Fibroblast of lung (primary cell): Measurements from ENCODE around the gene CCDC197.

Experiments
- CTCF ChIP-seq, 2 donors: IDR thresholded peaks in 1 of 2; conservative IDR thresholded peaks in 1 of 2; 1 replicate in 1 of 2; 2 replicates in 1 of 2; pipeline ENCODE4 v1.5.1; 2011 to 2012; ENCODE audit warnings: low read length in 2 of 2, control low read depth in 1 of 2, inconsistent platforms in 1 of 2, low read depth in 1 of 2, mild to moderate bottlenecking in 1 of 2
- EZH2 ChIP-seq: IDR thresholded peaks from 2 replicates; pipeline ENCODE4 v1.5.1; 2012; ENCODE audit warnings: low read length, control low read depth, mild to moderate bottlenecking; ENCODE audit errors: missing control alignments

- TF ChIP-seq CTCF (conservative IDR thresholded peaks at IDR 0.05 in 1 of 2, IDR thresholded peaks at IDR 0.05 in 1 of 2; ENCODE audit: low read depth in 1 of 2, low read length in 2 of 2), result no peak
- no peak for TF ChIP-seq EZH2
Measured at GRCh38 chr14:94000267-94000666, 3.2 kb downstream of the CCDC197 start.
